ENCODE data around the gene ZMIZ1.
"Not testable (repeated sequence)": the region's sequence is repeated elsewhere in the genome, so short reads cannot be mapped to it uniquely, and the experiment has no call there.

The ZMIZ1 gene

DNA sequence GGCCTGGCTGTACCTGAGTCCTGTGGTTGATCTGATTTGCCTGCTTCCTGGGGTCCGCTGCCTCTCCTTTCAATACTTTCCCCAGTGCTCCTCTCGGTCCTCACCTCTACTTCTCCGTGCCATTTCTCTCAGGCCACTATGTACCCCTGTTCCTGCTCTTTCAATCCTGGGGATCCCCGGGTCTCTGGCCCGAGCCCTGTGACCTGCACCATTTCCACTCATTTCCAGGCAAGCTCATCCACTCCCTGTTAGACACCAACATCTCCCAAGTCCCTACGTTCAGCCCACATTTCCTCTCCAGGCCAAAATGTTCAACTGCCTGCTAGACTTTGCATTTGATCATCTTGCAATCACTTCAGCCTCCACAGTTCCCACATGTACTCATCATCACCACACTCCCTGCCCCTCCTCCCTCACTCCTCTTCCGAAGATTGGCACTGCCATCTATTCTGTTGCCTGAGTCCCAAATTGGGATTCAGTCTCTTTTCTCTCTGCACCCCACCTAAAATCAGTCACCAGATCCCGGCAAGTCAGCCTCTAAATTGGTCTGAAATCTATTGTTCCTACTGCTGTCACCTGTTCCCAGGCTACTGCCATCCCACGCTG, 34.4 kb upstream of the ZMIZ1 start:
- FAIRE-seq: no peak

DNA sequence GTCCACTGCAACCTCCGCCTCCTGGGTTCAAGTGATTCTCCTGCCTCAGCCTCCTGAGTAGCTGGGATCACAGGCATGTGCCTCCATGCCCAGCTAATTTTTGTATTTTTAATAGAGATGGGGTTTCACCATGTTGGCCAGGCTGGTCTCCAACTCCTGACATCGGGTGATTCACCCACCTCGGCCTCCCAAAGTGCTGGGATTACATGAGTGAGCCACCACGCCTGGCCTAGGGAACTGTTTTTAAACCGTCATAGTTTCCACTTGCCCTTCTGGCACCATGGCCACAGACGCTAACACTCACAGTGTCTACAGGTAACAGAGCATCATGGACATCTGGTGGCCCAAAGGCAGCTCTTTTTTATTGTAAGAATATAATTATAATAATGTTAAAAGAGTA, 32.4 kb upstream of the ZMIZ1 start:
- not testable (repeated sequence) for FAIRE-seq

DNA sequence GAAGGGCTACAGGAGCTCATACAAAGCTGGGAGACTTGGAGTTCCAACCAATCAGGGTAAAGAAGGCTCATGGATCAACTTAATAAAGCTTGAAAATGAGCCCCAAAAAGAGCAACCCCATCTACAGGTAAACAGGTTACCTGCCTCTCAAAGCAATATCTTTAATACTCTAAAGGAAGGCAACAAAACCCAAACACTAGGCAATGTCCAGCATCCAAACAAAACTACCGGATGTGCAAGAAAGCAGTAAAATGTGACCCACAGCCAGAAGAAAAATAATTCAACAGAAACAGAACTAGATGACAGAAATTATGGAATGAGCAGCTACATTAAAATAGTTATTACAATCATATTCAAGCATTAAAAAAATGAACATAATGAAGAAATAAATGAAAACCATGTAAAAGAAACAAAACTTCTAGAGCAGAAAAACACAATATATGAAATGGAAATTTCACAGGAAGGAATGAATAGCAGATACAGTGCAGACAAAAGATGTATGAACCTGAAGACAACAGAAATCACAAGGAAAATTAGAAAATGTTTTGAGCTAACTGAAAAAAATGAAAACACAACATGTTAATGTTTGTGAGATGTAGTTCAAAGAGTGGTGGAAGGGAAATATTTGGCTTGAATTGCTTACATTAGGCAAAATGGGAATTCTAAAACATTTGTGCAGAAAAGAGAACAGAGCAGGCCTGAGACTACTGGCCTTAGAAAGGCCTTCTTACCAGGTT, 30.5 kb upstream of the ZMIZ1 start:
- no peak for FAIRE-seq

DNA sequence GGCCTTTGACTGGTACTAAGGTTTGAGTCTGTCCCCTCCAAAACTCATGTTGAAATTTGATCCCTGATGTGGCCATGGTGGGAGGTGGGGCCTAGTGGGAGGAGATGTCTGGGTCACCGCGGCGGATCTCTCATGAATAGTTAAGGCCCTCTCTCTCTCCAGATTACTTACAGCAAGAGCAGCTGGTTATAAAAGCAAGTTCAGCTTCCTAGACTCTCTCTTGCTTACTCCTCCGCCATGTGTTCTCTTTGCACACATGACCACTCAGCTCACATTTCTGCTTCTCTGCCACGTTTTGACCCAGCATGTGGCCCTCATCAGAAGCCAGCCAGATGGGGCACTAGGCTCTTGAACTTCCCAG, 29.9 kb upstream of the ZMIZ1 start:
- no peak for FAIRE-seq

DNA sequence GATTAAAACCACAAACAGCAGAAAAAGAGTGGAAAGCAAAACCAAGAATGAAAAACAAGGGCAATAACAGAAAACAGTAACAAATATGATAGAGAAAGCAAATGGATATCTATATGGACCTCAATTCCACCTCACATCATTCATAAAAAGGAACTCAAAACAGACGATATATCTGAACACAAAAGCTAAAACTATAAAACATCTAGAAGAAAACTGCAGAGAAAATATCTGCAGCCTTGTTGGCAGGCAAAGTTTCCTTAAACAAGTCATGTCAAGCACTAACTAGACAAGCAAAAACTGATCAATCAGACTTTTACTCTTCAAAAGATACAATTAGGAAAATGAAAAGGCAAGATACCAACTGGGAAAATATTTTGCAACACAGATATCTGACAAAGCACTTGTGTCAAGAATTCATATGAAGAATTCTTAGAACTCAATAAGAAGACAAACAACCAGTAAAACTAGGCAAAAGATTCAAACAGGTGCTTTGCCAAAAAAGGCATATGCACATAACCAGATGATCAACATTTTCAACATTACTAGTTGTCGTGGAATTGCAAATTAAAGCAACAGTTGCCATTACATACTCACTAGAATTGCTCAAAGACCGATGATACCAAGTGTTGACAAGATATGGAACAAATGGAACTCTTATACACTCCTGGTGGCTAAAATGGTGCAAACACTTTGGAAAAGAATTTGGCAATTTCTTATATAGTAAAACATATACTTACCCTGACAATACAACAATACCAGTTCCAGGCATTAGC, 25.9 kb upstream of the ZMIZ1 start:
- no peak for FAIRE-seq

DNA sequence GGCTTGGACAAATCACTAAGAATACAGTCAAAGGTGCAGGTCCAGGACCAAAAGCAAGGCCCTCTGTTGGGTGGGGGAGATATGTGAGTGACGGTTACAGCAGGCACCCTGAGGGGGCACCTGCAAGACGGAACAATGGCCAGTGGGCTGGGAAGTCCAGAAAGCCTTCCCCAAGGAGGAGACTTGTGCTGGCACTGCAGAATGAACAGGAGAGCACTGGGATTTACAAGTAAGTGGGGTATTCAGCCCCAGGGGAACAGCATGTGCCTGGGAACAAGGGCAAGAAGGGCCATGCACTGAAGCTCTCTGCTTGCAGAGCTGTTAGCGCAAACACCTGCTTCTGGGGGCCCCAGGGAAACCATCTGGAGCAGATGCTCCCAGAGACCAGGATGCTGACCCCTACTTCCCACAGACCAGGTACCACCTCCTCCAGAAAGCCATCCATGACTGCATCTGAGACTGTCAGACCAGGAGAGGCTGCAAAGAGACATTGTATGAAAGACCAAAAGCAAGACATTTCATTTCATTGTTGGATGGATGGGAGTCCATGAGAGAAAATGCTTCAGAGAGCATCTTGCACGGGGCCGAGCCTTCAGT, 24.6 kb upstream of the ZMIZ1 start:
- FAIRE-seq: no peak

DNA sequence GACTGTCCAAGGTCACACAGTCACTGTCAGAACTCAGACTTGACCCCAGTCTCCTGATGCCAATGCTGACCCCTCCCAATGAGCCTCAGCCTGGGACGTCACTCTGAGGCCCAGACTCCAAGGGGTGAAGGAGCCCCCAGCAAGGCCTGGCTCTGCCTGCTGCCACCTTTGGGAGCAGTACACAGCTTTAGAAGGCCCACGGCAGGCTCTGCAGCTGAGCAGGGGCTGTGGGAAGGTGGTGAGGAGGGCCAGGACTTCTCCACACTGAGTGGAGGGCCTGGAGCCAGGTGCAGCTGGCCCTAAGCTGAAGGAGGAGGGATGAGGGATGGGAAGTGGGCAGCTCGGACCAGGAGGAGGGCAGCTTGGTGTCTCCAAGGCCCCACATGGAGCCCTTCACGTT, 23.9 kb upstream of the ZMIZ1 start:
- no peak for FAIRE-seq

DNA sequence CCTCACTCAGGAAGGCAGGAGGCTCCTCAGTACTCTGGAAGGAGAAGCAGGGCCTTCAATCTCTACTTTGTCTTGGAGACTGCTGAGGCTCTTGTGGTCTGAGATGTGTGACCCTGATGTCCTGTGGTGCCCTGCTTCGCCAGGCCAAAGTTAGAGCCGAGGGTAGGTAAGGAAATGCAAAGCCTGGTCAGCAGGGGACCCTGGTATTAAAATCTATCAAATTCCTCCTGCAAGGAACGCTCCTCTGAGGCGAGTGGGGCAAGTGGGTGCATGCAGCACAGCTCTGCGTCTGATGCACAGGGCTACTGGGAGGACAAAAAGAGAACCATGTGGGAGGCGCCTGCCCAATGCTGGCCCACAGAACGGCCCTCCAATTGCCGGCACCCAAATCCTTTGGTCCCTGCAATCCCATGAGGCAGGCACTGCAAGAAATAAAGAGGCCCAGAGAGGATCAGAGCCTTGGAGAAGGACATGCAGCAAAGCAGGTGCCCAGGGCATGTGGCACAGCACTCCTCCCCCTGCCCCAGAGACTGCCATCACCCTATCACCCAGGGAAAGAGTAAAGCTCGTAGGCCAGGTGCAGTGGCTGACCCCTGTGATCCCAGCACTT, 23.1 kb upstream of the ZMIZ1 start:
- FAIRE-seq: no peak

DNA sequence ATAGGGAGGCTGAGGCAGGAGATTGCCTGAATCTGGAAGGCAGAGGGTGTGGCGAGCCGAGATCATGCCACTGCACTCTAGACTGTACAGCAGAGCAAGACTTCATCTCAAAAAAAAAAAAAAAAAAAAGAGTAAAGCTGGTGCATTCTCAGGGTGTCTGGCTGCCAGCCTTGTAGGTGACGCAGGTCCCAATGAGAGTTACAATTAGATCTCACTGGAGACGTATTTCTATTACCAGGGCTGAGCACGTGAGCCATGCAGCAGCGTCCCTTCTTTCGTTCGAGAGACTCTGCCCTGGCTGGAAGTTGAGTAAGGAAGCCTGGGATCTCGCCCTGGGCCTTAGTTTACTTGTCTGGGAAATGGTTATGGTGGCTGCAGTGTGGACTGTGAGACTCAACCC, 22.4 kb upstream of the ZMIZ1 start:
- no peak for FAIRE-seq

DNA sequence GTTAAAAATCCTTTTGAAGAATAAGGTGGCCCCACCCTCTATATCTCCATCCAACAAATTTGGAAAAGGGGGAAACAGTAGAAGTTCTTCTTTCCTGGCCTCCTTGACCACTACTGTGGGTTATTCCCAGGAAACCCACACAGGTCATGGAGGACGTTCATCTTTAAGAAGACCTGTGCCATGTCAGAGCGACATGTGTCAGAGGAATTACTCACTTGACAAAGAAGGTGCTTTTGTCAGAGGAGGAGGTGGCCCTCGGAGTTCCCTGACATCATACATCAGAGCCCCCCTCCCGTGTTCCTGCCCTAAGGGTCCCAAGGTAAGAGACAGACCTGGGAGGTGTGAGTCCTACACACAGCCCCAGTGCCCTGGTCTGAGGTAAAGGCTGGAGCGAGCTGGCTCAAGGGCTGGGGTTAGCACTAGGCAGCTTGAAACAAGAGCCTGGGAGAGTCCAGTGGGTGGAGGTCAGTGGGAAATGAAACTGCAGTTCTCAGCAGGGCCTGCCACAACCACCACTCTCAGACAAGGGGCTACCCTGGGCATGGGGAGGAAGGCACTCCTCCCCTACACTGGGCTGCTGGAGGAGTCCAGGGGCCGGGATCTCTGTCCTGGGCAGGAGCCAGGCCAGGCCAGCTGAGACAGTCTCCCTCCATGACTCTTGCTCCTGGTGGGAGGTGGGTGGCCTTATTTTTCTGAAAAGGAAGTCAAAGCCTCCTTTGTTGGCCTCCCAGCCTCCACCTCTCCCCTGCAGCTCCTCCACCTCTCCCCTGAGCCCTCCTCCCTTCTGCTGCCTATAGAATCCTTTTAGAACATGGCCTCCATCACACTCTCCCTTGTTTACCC, 21.8 kb upstream of the ZMIZ1 start:
- no peak for FAIRE-seq

DNA sequence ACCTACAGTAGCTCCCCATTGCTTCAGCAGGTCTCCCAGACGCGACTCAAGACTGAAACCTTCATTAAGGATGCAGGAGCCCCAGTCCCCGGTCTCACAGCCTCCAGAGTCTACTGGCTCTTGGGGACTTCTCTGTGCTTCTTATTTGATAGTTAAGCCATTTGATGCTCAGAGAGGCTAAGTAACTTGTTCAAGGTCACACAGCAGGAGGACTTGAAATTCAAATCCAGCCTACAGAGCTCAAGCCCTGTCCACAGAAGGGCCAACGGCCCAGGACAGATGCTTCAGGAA, 21.2 kb upstream of the ZMIZ1 start:
- no peak for FAIRE-seq

DNA sequence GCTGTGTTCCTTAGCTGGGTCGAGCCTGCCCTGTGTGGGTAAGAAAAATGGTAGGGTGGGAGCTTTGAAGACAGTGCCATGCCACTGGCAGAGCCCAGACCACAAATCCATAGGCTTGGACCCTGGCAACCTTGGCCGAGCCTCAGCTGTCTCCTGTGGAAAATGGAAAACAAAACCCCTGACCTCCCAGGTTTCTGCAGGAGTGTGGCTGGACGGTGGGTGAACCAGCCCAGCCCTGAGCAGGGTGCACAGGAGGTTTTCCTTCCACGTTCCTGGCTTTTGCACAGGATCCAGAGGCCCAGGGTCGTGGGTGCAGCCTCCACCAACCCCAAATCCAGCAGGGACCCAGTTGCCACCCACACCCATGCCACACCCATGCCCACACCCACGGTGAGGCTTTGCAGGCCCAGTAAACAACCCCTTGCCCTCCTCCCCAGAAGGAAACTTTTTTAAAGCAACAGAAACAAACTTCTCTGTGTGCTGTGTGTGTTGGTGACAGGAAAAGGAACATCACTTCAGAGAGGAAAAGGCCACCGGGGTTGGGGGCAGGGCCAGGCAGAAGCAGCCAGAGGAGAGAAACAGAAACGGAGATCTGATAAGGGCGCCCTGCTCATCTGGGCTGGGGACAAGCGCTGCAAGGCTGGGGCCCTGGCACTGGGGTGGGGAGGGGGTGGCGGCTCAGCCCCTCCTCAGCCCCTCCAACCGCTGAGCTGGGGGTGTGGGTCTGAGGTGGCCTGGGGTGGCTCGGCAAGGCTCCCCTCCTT, 20.7 kb upstream of the ZMIZ1 start:
- FAIRE-seq: no peak

DNA sequence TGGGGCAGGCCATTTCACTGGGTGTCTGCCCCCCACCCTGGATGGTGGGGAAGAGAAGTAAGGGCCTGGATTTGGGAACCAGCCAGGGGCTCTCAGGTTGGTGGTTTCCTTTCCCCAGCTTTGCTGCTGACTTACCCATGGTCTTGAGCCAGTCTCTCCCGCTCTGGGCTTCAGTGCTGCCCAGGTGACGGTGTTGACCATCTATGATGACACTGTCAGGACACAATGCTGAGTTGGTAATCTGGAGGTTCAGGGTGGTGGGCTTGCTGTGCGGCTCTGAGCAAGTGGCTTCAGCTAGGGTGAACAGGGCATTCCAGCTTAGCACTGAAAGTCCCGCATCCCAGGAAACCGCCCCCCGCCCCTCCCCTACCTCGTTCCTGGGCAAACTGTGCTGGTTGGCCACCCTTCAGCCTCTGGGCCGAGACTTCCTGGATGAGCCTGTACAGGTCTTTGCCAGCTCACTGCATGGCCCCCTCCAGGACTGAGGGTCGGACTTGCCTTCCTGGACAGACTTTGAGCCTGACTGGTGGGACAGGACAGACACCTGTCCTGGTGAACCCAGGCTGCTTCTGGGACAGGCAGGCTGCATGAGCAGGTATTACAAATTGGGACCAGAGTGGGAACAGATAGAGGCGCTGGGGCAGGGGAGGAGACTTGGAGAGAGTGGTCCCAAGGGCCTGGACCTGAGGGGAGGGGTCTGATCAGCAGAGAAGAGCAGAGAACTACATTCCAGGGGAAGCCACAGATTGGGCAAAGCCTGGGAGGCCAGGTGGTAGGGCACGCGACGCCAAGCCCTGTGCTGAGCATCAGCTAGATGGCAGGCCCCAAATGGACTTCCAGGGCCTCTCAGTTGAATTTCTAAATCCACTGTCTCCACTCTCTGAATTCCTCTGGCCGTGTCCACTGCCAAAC, 19.9 kb upstream of the ZMIZ1 start:
- no peak for FAIRE-seq

DNA sequence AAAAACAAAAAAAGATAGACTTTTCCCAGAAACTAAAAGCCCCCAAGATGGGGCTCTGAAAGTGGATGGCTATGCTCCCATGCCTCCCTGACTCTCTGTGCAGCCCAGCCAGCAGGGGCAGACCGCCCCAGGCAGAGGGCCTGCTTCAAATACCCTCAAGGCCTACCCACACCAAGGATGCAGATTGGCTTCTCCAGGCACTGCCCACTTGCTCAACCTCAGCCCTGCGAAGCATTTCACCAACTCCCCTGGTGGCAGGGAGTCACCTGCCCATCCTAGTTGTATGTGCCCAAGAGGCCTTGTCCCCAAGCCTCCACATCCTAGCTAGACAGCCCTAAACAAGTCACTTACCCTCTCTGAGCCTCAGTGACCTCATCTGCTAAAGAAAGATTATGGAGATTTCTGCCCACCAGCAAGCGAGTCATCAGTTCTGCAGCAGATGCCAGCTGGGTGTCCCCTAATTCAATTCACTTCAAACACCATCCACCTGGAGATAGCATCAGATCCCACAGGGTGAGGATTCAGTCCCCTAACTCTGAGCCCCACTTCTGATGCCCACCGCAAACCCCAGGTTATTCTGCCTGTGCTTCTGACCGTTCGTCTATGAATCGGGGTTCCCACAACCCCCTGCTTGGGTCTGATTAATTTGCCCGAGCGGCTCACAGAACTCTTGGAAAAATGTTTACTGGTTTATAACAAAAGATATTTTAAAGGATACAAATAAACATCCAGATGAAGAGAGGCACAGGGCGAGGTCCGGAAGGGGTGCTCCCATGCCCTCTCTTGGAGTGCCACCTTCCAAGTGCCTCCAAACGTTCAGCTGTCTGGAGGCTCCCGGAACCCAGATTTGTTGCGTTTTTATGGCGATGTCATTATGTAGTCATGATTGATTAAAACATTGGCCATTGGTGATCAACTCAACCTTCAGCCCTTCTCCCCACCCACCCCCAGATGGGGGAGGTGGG, 18.6 kb upstream of the ZMIZ1 start:
- FAIRE-seq: no peak

DNA sequence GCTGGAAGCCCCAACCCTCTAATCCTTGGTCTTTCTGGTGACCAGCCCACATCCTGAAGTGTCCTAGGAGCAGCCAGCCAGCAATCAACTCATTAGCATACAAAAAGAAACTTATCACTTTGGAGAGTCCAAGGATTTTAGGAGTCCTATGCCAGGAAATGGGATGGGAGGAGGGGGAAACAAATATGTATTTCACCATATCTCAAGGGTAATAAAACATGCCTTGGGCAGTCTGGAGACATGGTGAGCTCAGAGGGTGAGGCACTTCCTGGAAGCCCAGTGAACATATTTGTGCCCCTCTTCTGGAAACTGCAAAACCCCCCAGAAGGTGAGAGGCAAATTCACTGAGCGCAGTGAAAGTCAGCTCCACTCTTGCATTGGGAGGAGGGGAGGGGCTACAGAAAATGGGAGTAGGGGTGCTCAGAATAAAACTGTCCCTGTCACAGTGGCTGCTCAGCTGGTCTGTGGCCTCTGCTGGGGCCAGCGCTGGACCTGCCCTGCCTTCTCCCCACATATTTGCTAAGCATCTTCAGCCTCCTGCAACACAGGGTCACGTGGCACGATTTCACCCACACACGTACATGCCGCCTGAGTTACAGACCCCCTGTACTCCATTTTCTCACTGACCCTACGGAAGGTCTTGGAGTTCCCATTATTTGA, 17.7 kb upstream of the ZMIZ1 start:
- no peak for FAIRE-seq

DNA sequence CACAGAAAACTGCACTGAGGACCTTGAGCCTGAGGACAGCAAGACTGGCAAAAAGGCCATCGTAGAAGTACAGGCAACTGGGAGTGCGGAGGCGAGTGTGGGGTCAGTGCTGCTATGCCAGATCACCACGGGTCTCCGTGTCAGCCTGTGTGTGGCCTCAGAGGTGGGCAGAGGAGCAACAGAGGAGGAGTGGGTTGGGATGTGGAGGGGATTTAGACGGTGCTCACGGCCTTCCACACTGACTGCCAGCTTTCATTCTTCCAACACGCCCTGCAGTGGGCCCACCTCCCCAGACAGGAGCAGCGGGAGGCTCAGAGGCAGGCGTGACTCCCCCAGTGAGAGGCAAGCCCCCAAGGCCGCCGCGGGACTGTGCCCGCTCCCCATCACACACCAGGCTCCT, 17.0 kb upstream of the ZMIZ1 start:
- no peak for FAIRE-seq

DNA sequence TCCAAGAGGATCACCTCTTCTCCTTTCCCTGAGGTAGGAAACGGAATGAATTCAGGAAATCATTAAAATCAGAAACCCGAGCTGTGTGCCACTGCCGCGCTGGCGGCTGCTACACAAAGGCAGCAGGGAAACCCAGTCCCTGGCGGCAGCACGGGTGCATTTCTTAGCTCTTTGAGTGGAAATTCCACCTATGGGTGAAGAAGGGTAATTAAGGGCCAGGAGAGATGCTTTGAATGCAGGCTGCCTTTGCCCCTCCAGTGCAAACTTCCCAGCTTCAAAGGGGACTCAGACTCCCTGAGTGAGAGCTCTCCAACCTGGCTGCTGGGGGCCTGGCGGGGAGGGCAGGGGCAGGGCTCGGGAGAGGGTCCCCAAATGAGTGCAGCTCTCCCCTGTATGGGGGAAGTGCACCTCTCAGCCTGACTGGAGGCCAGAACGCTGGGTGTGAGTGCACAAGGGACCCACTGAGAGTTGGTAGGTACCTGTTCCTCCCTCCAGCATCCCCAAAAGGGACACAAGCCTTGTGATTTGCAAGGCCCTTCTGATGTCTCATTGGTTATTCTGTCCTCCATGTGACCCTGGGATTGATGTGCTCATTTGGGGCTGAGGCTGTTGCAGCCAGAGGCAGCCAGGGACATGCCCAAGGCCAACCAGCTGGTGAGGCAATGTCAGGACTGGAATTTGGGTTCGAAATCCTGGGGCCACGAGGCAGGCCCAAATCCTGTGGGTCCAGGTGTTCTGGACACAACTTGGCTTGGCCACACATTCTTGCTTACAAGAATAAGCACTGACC, 16.3 kb upstream of the ZMIZ1 start:
- no peak for FAIRE-seq

DNA sequence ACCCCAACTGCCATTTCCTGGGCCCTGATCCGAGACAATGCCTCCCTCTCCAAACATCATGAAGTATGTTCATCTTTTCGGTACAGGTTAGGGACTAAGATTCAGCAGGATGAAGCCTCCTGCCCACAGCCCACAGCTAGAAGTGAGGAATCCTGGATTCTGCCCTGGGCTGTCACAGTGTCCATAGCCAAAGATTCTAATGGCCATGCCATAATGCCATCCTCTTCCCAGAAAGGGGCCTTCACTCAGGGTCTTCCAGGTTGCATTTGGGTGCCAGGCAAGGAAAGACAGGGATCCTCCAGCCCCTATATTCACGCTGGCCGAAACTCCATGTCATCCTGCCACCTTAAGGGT, 15.7 kb upstream of the ZMIZ1 start:
- FAIRE-seq: no peak
